SJCRH30 (cell line): ENCODE data around the gene PTPRJ. TPM values are rescaled to one million over a fixed set of nuclear protein-coding genes. Genes with fewer than 3 reads are reported as not detected.

Experiments used
- DNase-seq, 2 experiments: peaks; one replicate each; pipeline ENCODE4 v3.0.0-alpha.2; 2015 to 2020
- H3K27ac ChIP-seq: fragments of 250-450 bp; sonication (Bioruptor Pico); 2 replicates; pipeline ENCODE4 v1.5.1; 2020; ENCODE audit warnings: mild to moderate bottlenecking, moderate library complexity
- H3K27me3 ChIP-seq: fragments of 250-450 bp; sonication (Bioruptor Pico); 2 replicates; pipeline ENCODE4 v1.5.1; 2020; ENCODE audit warnings: mild to moderate bottlenecking, moderate library complexity
- H3K36me3 ChIP-seq: fragments of 250-450 bp; sonication (Bioruptor Pico); 2 replicates; pipeline ENCODE4 v1.5.1; 2020; ENCODE audit warnings: mild to moderate bottlenecking, moderate library complexity
- H3K4me1 ChIP-seq: fragments of 250-450 bp; sonication (Bioruptor Pico); 2 replicates; pipeline ENCODE4 v1.5.1; 2020; ENCODE audit warnings: mild to moderate bottlenecking, moderate library complexity
- H3K4me3 ChIP-seq: fragments of 250-450 bp; sonication (Bioruptor Pico); 2 replicates; pipeline ENCODE4 v1.5.1; 2020; ENCODE audit warnings: mild to moderate bottlenecking, moderate library complexity
- H3K9me3 ChIP-seq: fragments of 250-450 bp; sonication (Bioruptor Pico); replicated peaks from 2 replicates; pipeline ENCODE4 v1.5.1; 2020; ENCODE audit warnings: mild to moderate bottlenecking, moderate library complexity
- total RNA-seq: library from RNA; depleted of rRNA; stranded (reverse); fragments of >200 nt; shearing (Covaris generic); gene quantifications from 2 replicates; pipeline ENCODE4 v1.2.3, GENCODE V29; 2014

PTPRJ gene
- total RNA-seq, 1 experiment from 2014 or later, result 1.0 TPM

DNA sequence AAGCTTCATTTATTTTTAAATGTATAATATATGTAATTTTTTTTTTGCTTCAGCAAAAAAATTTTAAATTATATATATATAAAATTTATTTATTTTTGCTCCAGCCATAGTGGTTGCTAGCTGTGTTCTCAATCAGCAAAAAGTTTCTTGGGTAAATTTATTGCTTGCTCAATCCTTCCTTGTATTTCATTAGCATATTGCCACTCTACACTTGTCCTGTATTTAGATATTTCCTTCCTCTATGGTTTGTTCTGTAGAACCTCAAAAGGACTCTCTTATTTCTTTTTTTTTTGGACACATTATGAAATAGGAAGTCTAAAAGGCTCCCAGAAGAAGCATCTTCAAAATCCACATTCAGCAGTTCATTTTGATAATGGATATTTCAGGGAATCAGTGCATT, 2.3 kb downstream of the PTPRJ start:
- no peak for DNase-seq
- Histone ChIP-seq H3K9me3 (no peaks in the 10 kb centered on the region), H3K27ac (no peak overlapping the region), H3K4me3 (no peak overlapping the region), H3K4me1 (no peaks in the 10 kb centered on the region), H3K27me3 (peaks cover 29% of the 10 kb centered on the region), H3K36me3 (no peaks in the 10 kb centered on the region)

DNA sequence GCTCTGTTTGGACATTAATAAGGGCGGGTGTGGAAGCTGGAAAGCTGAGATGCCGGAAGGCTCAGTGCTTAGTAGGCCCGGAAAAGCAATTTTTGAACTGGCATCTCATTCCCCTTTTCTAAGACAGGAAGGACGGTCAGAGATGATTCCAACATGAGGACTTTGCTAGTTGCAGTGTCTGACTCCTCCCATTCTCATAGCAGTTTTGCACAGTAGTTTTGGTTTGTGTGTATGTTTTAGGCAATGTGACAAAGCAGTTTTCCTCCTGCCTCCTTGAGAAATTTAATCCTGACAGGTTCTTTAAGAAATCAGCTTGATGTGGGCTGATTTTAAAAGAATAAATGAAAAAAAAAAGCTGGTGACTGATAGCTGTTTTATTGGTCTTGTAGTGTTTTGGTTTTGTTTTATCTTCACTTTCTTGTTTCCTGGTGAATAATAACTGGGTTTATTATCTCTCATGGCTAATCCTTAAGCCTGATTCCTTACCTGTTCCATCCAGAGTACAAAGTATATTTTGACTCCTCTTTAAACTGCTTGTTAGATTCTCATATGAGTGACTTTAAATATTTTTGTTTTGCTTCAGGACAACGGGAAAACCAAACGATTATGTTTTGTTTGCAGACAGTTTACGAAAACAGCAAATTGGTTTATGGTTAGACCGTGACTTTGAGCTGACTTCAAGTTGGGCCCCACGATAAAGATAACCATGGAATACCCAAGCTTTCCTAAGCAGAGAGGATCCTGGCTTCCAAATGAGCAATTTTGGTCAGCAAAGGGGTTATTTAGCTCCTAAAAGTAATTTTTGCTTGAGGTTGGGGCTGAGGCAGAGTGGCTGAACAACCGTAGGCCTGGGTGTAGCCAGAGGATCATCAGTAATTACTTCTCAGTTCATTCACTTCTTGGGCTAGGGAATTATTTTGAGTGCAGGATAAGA, 3.4 kb downstream of the PTPRJ start:
- DNase-seq, result no peak
- Histone ChIP-seq H3K9me3 (no peaks in the 10 kb centered on the region), H3K27ac (no peak overlapping the region)

DNA sequence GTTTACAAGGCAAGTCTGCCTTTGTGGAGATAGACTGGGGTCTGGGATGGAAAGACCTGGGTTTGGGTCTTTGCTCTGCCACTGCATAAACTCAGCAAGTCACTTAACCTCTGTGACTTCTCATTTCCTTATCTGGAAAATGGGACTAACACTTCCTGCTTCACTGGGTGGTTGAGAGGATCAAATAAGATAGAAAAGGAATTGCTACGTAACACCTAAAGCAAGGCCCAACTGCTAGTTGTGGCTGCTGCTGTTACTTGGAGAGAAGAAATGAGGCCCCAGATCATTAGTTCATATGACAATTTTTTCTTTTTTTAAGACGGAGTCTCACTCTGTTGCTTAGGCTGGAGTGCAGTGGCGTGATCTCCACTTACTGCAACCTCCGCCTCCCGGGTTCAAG, 5.9 kb downstream of the PTPRJ start:
- H3K4me1 ChIP-seq, result no peaks in the 10 kb centered on the region
- H3K36me3 ChIP-seq, result no peaks in the 10 kb centered on the region
- H3K4me3 ChIP-seq, result no peak overlapping the region
- H3K27me3 ChIP-seq, result peaks cover 18% of the 10 kb centered on the region
- no peaks in the 10 kb centered on the region for H3K9me3 ChIP-seq
- DNase-seq, result no peak
- no peak overlapping the region for H3K27ac ChIP-seq

More for the DNA sequence above, 3.4 kb downstream of the PTPRJ start:
- Histone ChIP-seq H3K4me3 (no peak overlapping the region), H3K4me1 (no peaks in the 10 kb centered on the region), H3K36me3 (no peaks in the 10 kb centered on the region), H3K27me3 (peaks cover 29% of the 10 kb centered on the region)

DNA sequence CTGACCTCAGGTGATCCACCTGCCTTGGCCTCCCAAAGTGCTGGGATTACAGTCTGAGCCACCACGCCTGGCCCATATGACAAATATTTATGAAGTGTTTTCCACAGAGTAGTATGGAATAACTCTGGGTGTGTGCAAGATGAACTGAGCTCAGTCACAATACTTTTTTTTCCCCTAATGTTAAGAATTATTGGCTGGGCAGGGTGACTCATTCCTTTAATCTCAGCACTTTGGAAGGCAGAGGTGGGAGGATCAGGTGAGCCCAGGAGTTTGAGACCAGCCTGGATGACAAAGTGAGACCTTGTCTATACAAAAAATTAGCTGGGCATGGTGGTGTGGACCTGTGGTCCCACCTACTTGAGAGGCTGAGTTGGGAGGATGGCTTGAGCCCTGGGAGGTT, 6.4 kb downstream of the PTPRJ start:
- Histone ChIP-seq H3K4me3 (no peak overlapping the region), H3K27me3 (peaks cover 15% of the 10 kb centered on the region), H3K4me1 (no peaks in the 10 kb centered on the region), H3K27ac (no peak overlapping the region), H3K36me3 (no peaks in the 10 kb centered on the region), H3K9me3 (no peaks in the 10 kb centered on the region)
- DNase-seq, result no peak

DNA sequence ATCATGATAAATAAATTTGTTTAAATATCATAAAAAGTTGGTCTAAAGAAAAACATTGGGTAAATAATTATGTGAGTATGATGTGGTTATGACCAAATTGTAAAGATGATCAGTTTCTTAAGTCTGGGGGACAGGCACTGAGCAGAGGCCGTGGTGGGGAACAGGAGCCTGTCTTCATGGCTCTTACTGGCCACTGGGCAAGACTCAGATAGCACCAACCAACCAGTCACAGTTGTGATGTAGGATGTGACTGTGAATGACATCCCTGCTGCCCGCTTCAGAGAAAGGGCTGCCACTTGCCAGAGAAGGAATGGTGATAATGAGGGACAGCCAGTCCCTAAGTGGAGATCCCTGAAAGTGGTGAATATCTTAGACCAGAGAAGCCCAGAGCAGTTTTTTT, 7.0 kb downstream of the PTPRJ start:
- Histone ChIP-seq H3K4me1 (no peaks in the 10 kb centered on the region), H3K9me3 (no peaks in the 10 kb centered on the region), H3K36me3 (no peaks in the 10 kb centered on the region), H3K4me3 (no peak overlapping the region), H3K27me3 (peaks cover 11% of the 10 kb centered on the region), H3K27ac (no peak overlapping the region)
- DNase-seq, result no peak

DNA sequence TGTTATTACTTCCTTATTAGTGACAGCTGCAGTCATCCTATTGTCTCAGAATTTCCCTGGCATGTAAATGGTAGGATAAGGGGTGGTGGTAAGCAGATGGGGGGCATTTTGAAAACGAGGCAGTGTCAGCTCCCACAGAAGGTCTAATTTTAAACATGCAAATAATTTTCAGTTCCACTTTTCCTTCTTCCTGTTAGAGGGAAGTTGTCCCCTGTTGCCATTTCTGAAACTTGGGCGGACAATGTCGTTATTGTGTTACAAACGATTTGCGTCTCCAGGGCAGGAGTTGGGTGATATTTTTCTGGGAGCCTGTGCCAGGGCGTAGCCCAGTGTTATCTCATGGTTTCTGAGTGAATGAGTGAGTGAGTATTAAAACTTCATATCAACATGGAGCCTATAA, 7.4 kb downstream of the PTPRJ start:
- Histone ChIP-seq H3K4me1 (no peaks in the 10 kb centered on the region), H3K27me3 (peaks cover 11% of the 10 kb centered on the region), H3K4me3 (no peak overlapping the region), H3K36me3 (no peaks in the 10 kb centered on the region), H3K9me3 (no peaks in the 10 kb centered on the region), H3K27ac (no peak overlapping the region)
- DNase-seq, result no peak

DNA sequence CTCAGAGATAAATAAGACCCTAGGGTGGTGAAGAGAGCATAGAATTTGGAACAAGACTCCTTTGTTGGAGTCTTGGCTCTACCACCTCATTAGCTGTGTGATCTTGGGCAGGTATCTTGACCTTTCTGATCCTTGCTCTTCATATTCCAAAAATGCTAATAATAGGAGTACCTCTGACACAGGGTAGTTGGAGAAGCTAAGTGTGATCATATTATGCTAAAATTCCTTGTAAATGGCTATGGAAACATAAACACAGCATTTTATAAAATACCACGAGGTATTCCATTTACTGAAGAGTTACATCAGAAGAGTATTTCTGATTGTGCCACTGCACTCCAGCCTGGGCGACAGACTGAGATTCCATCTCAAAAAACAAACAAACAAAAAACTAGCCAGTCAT, 9.4 kb downstream of the PTPRJ start:
- H3K9me3 ChIP-seq, result no peaks in the 10 kb centered on the region
- H3K4me1 ChIP-seq, result no peaks in the 10 kb centered on the region
- no peak overlapping the region for H3K4me3 ChIP-seq
- H3K27me3 ChIP-seq, result no peaks in the 10 kb centered on the region; the same call in 1 of the 2 replicates
- DNase-seq, result no peak
- H3K36me3 ChIP-seq, result no peaks in the 10 kb centered on the region
- no peak overlapping the region for H3K27ac ChIP-seq

DNA sequence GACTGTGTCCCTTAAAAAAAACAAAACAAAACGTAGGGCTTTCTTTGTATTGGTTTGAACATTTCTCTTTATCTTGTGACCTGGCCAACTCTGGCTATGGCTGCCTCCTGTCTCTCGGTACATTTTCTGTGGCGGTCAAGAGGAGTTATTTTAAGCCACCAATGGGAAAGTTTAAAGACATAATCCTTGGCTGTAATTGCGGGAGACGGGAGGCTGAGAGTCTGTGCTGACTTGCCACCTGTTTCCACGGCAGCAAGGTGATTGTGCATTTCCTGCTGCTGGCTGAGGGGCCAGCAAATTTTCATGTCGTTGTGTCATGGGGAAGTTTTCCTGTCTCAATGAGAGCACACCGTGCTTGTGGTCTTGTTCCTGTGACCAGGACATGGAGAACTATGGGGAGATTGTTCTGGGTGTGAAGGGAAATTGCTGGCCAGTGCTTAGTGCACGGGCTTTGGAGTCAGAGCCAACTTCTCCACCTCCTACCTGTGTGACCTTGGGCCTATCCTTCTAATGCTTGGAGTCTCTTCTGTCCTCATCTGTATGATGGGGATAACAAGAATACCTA, 11.0 kb downstream of the PTPRJ start:
- peak in 1 of 2 experiments; percentile 20 for DNase-seq
- Histone ChIP-seq H3K9me3 (no peaks in the 10 kb centered on the region), H3K27ac (no peak overlapping the region), H3K36me3 (no peaks in the 10 kb centered on the region), H3K27me3 (no peaks in the 10 kb centered on the region; the same call in 1 of the 2 replicates), H3K4me1 (no peaks in the 10 kb centered on the region), H3K4me3 (no peak overlapping the region)

DNA sequence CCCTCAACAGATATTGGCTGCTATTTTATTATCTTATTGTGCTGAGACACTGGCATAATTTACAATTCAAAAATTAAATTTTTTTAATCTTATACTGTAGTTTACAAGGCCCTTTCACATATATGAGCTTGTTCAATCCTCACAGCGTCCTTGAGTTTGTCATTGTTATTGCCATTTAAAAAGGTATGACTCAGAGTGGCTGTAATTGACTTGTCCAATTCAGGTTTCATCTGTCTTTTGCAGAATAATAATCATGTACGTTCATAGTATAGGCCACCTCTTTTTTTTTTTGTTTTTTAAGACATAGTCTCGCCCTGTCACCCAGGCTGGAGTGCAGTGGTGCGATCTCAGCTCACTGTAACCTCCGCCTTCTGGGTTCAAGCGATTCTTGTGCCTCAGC, 11.5 kb downstream of the PTPRJ start:
- Histone ChIP-seq H3K4me1 (no peaks in the 10 kb centered on the region), H3K4me3 (no peak overlapping the region), H3K9me3 (no peaks in the 10 kb centered on the region), H3K27ac (no peak overlapping the region), H3K36me3 (no peaks in the 10 kb centered on the region), H3K27me3 (no peaks in the 10 kb centered on the region; the same call in 1 of the 2 replicates)
- DNase-seq, result no peak

DNA sequence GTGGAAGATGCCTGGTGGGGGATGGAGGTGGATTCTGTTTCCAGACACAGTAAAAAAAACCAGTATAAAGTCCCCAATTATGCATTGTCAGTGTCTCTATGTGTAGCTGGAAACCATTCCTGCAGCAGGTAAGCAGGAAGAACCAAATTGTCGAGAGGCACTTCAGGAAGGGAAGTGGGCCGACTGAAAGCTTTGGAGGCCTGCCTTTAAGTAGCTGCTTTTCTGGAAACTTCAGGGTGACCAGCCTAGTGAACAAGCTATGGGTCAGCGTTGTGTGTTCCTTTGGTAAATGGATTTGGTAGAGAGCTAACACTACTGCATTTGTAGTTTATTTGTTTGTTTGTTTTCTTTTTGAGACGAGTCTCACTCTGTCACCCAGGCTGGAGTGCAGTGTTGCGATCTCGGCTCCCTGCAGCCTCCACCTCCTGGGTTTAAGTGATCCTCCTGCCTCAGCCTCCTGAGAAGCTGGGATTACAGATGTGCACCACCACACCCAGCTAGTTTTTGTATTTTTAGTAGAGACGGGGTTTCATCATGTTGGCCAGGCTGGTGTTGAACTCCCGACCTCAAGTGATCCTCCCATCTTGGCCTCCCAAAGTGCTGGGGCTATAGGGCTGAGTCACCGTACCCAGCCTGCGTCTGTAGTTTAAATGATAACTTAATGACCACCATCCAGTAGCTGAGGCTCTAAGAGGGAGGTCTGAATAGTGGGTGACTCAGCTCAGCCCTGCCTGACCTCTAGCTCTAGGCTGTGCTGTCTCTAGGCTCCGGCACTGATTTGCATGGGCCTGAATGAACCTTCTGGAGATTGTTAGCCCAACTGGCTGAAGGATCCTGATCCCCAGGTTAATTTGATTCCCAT, 12.8 kb downstream of the PTPRJ start:
- no peak overlapping the region for H3K27ac ChIP-seq
- H3K4me1 ChIP-seq, result no peaks in the 10 kb centered on the region
- DNase-seq, result no peak
- no peaks in the 10 kb centered on the region for H3K36me3 ChIP-seq
- no peak overlapping the region for H3K4me3 ChIP-seq
- H3K9me3 ChIP-seq, result no peaks in the 10 kb centered on the region
- no peaks in the 10 kb centered on the region; the same call in 1 of the 2 replicates for H3K27me3 ChIP-seq

DNA sequence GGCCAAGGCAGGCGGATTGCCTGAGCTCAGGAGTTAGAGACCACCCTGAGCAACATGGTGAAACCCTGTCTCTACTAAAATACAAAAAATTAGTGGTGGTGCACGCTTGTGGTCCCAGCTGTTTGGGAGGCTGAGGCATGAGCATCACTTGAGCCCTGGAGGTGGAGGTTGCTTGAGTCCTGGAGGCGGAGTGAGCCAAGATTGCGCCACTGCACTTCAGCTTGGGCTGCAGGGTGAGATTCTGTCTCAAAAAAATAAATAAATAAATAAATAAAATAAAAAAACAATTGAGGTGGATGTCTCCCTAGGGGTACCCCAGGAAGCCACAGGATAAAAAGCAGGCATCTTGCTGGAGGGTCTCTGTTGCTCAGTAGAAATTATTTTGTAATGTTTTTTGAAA, 14.1 kb downstream of the PTPRJ start:
- H3K27me3 ChIP-seq, result no peaks in the 10 kb centered on the region; the same call in 1 of the 2 replicates
- no peaks in the 10 kb centered on the region for H3K9me3 ChIP-seq
- H3K36me3 ChIP-seq, result no peaks in the 10 kb centered on the region
- no peak overlapping the region for H3K27ac ChIP-seq
- no peak overlapping the region for H3K4me3 ChIP-seq
- DNase-seq, result no peak
- no peaks in the 10 kb centered on the region for H3K4me1 ChIP-seq

DNA sequence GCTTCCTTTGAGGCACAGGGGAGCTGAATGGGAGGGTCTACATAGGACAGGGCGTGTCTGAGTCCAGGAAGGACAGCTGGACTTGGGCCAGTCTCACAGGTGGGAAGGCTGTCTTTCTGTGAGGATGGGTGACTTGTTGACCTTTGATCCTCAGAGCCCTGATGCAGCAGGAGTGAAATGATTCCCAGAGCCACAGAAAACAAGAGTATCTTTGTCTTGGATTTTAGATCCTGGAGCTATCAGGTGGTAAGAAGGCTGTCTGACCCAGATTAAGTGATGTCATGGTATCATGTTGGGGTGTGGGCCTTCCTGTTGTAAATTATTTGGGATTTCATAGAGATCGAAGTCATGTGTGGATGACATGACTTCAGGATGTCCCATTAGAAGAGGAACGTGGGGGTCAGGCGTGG, 15.0 kb downstream of the PTPRJ start:
- no peaks in the 10 kb centered on the region for H3K4me1 ChIP-seq
- H3K4me3 ChIP-seq, result no peak overlapping the region
- H3K36me3 ChIP-seq, result no peaks in the 10 kb centered on the region
- no peaks in the 10 kb centered on the region for H3K9me3 ChIP-seq
- no peaks in the 10 kb centered on the region; the same call in 1 of the 2 replicates for H3K27me3 ChIP-seq
- no peak overlapping the region for H3K27ac ChIP-seq
- no peak for DNase-seq

DNA sequence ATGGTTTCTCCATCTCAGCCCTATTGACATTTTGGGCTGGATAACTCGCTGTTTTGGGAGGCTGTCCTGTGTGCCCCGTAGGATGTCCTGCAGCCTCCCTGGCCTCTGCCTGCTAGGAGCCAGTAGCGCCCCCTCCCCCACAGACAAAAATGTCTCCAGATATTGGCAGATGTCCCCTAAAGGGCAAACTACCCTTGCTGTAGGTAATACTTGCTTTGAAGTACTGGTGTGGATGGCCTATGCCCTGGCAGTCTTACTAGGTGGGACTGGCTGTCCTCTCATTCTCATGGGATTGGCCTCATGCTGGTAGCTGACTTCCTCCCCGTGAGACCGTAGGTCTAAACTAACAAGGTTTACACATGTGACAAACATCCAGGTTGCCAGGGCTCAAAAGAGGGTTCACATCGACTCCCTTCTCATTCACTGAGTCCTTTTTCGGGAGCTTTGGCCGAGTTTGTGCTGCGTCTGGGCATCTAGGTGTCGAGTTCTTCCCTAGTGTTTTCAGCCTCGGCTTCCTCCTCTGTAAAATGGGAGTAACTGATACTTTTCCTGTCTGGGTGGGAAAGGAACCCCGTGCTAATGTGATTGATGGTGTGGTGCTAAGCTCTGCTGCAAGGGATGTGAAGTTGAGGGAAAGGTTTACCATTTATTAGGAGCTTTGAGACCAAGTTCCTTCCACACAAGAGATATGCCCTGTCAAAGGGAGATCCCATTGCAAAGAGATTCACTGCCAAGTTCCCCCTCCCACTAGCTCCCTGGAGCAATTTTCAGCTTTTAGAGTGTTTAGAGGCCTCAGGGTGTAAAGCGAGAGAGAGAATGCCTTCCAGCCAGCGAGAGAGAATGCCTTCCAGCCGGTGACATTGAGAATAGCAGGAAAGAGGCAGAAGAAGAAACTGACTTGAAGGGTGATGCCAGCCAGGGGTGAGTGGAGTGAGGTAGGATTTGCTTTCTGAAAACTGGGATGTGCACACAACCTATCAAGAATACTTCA, 17.0 kb downstream of the PTPRJ start:
- no peaks in the 10 kb centered on the region; the same call in 1 of the 2 replicates for H3K27me3 ChIP-seq
- H3K36me3 ChIP-seq, result no peaks in the 10 kb centered on the region
- no peak overlapping the region for H3K27ac ChIP-seq
- H3K4me3 ChIP-seq, result no peak overlapping the region
- H3K9me3 ChIP-seq, result no peaks in the 10 kb centered on the region
- DNase-seq, result no peak
- H3K4me1 ChIP-seq, result no peaks in the 10 kb centered on the region

DNA sequence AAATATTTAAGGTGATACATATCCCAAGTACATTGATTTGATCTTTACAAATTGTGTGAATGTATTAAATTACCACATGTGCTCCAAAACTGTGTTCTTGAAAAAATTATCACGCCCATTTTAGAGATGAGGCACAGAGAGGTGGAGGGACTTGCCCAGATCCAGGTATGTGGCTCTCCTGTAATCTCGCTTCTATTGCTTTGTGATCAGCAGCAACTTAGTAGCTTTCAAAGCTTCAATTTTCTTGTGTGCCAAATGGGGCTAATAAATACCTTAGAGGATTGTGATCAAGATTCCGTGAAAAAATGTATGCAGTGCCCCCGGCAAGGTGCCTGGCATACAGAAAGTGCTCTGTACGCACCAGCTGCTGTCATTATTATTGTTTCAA, 18.0 kb downstream of the PTPRJ start:
- no peaks in the 10 kb centered on the region for H3K4me1 ChIP-seq
- no peaks in the 10 kb centered on the region for H3K36me3 ChIP-seq
- DNase-seq, result no peak
- no peak overlapping the region for H3K4me3 ChIP-seq
- H3K9me3 ChIP-seq, result no peaks in the 10 kb centered on the region
- no peak overlapping the region for H3K27ac ChIP-seq
- 0 out of 2 replicates have a peak, but pooled peaks cover 4% of the 10 kb centered on the region for H3K27me3 ChIP-seq
